ENCODE measurements around the gene SRCIN1.
"Not testable (repeated sequence)": the region's sequence is repeated elsewhere in the genome, so short reads cannot be mapped to it uniquely, and the experiment has no call there.

GRCh38 chr17:38482700-38483043 is 123.1 kb downstream of the SRCIN1 start:
- not testable (repeated sequence) for TF ChIP-seq POLR2A, CTCF (IDR thresholded peaks at IDR 0.05)
